H1 (cell line): ENCODE measurements around the gene SH3YL1. TPM values are rescaled to one million over a fixed set of nuclear protein-coding genes. Genes with fewer than 3 reads are reported as not detected.

ENCODE experiments used
- CBX8 ChIP-seq: fragments of 300-800, 300-1000 bp; sonication (generic); IDR thresholded peaks from 2 replicates; pipeline ENCODE4 v1.7.1; 2016; ENCODE audit warnings: low read depth, low read length, borderline replicate concordance
- CHD1 ChIP-seq: IDR thresholded peaks from 2 replicates; pipeline ENCODE4 v1.6.1; 2012; ENCODE audit warnings: low read depth, low read length, improper control_type of control experiment
- JUND ChIP-seq: IDR thresholded peaks from 2 replicates; pipeline ENCODE4 v1.6.1; 2011; ENCODE audit warnings: mild to moderate bottlenecking, improper control_type of control experiment, low read length
- KDM1A ChIP-seq: fragments of 200-600, 300-600 bp; sonication (generic); IDR thresholded peaks from 2 replicates; pipeline ENCODE4 v1.7.1; 2016; ENCODE audit warnings: mild to moderate bottlenecking, low read length, borderline replicate concordance
- POLR2AphosphoS5 ChIP-seq: IDR thresholded peaks from 2 replicates; pipeline ENCODE4 v1.6.1; 2011; ENCODE audit warnings: low read depth, low read length
- SAP30 ChIP-seq: fragments of 300-600 bp; sonication (generic); IDR thresholded peaks from 2 replicates; pipeline ENCODE4 v1.7.1; 2012; ENCODE audit warnings: low read length, moderate library complexity, mild to moderate bottlenecking, inconsistent platforms; ENCODE audit not compliant: insufficient read depth, insufficient replicate concordance
- polyA plus RNA-seq, 7 experiments: library from polyadenylated mRNA; depleted of rRNA in 3 of 7; stranded (reverse) in 5 of 7; unstranded in 2 of 7; fragments of >200 nt in 5 of 7; fragments of 200-250 nt in 2 of 7; gene quantifications; 1 replicate in 5 of 7; 2 replicates in 1 of 7; 4 replicates in 1 of 7; pipeline versions ENCODE4 v1.2.1 to v1.2.3, GENCODE V29; 2011 to 2013; ENCODE audit warnings: missing spikeins in 2 of 7, mixed read lengths in 2 of 7
- total RNA-seq: library from RNA; stranded (reverse); fragmentation: NEBNext Ultra II Directional; extraction: Animal tissue kit (Norgen Biotek cat#: 25700); gene quantifications from 2 replicates; pipeline ENCODE4 v1.2.1, GENCODE V29; 2021
- TF ChIP-seq, protein P1 (sequence below): IDR thresholded peaks from 2 replicates; pipeline ENCODE4 v1.6.1; 2011; ENCODE audit warnings: low read depth, mild to moderate bottlenecking, low read length; ENCODE audit not compliant: insufficient read depth
- TF ChIP-seq, protein P2 (sequence below): IDR thresholded peaks from 2 replicates; pipeline ENCODE4 v1.6.1; 2011; ENCODE audit warnings: low read length, improper control_type of control experiment

Gene SH3YL1
- total and polyA plus RNA-seq, 2 of the 8 experiments (the other 6 are each of a cell fraction or from before 2014, with no cell fraction given) = 13.6 to 37.2 TPM

DNA sequence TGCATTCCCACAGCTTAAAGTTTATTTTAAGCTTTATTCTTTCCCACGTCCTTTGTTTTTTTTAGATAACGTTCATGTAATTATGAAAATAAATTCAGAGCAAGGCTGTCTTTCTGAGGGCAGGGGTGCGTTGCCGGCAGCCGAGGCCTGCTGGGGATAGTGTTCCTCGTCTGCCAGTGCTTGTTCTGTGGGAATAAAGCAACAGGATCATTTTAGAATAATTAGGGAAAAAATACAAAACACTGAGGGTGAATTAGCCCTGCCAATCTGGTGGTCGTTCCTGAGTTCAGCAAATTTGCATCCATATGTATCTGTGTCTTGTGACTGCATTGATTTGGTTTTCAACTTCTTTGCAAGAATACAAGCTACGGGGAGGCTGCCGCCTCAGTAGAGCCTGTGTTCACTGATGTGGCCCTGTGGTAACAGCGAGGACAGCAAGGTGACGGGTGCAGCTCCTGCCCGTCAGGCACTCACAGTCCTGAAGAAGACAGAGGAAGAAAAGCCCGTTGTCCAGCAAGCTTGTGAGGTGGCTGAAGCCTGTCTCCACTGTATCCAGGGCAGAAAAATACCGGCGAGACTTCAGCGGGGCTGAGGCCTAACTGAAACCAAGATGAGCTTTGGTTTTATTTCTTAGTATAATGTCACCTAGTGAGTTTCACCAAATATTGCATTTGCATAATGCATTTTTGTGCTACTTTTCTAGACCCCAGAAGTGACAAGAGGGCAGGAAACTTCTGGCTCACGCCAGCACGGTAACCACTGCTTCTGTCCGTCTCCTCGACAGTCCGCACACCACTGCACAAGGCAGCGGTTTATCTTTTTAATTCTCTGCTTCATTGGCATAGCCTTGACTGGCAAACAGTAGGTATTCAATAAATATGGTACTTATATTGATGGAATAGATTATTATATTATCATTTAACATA lies 64.5 kb downstream of the SH3YL1 start (continued):
- TF ChIP-seq, protein P1, sequence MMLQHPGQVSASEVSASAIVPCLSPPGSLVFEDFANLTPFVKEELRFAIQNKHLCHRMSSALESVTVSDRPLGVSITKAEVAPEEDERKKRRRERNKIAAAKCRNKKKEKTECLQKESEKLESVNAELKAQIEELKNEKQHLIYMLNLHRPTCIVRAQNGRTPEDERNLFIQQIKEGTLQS = no peak
- TF ChIP-seq CHD1 (no peak), SAP30 (no peak), POLR2AphosphoS5 (no peak), KDM1A (no peak), CBX8 (no peak), JUND (no peak)
- TF ChIP-seq, protein P2, sequence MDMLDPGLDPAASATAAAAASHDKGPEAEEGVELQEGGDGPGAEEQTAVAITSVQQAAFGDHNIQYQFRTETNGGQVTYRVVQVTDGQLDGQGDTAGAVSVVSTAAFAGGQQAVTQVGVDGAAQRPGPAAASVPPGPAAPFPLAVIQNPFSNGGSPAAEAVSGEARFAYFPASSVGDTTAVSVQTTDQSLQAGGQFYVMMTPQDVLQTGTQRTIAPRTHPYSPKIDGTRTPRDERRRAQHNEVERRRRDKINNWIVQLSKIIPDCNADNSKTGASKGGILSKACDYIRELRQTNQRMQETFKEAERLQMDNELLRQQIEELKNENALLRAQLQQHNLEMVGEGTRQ = no peak
- TF ChIP-seq, all 59 proteins: peak for 0
